C4-2B (cell line): ENCODE results near the gene ALOX12.

Source experiments
- CTCF ChIP-seq: fragments of 450-650 bp; conservative IDR thresholded peaks from 2 replicates; pipeline ENCODE4 v1.5.1; 2017; ENCODE audit warnings: mild to moderate bottlenecking
- ZFX ChIP-seq: fragments of 450-650 bp; IDR thresholded peaks from 2 replicates; pipeline ENCODE4 v1.6.1; 2017

DNA sequence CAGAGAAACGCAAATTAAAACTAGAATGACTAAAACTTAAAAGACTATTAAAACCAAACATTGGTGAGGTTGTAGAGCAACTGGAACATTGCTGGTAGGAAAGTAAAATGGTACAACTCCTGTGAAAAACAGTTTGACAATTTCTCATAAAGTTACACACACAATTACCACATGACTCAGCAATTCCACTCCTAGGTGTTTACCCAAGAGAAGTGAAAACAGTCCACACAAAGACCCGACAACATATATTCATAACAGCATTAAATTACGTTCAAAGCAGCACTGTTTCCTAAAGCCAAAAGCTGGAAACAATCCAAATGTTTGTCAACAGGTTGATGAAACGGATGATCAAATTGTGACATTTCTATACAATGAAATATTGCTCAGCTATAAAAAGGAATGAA, 26.5 kb upstream of the ALOX12 start:
- no peak for TF ChIP-seq CTCF
- no peak for TF ChIP-seq ZFX
